ENCODE results near the gene KMT2E. TPM values are rescaled to one million over a fixed set of nuclear protein-coding genes. Genes with fewer than 3 reads are reported as not detected.
A peak's percentile ranks its signal among the peaks of the same experiment; 100 is the strongest.

The KMT2E gene
- total RNA-seq, 1 donor from 2014 or later: 109 TPM

DNA sequence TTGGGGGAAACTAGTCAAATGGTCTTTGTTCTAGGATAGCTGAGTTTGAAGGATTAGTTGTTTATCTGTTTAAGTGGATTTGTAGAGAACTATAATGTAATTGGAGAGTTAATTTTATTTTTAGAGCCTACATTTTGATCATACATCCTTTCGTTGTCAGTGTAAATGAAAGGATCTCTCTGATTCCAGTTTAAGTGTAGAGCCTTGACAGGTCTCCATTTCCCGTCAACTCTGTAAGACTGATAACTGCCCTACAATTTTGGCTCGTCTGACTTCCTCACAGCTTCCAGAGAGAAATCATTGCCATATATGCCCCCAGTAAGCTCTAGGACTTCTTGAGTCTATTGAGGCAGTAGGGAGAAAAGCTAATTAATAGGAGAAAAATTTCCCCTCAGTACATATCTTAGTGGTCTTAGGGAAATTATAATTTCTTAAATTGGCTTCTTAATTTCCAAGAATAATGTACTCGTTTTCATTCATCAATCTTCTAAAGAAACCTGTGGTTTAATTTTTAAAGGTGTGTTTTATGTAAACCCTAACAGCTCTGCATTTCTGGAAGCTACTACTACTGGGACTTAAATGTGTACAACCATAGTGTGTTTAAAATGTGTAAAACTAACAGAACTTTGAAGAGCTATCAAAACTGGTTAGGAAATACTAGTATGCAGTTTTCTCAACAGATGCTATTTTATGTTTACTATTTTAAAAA, 3.8 kb downstream of the KMT2E start:
- Mint-ChIP-seq H3K9me3 (no peaks in the 10 kb centered on the region), H3K36me3 (no peaks in the 10 kb centered on the region), H3K27me3 (ENCODE audit: low read depth) (no peaks in the 10 kb centered on the region), H3K4me3 (peak overlapping the region; percentile 100), H3K4me1 (peaks cover 47% of the 10 kb centered on the region), H3K27ac (peak overlapping the region; percentile 78)
- TF ChIP-seq, protein P1, sequence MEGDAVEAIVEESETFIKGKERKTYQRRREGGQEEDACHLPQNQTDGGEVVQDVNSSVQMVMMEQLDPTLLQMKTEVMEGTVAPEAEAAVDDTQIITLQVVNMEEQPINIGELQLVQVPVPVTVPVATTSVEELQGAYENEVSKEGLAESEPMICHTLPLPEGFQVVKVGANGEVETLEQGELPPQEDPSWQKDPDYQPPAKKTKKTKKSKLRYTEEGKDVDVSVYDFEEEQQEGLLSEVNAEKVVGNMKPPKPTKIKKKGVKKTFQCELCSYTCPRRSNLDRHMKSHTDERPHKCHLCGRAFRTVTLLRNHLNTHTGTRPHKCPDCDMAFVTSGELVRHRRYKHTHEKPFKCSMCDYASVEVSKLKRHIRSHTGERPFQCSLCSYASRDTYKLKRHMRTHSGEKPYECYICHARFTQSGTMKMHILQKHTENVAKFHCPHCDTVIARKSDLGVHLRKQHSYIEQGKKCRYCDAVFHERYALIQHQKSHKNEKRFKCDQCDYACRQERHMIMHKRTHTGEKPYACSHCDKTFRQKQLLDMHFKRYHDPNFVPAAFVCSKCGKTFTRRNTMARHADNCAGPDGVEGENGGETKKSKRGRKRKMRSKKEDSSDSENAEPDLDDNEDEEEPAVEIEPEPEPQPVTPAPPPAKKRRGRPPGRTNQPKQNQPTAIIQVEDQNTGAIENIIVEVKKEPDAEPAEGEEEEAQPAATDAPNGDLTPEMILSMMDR (IDR thresholded peaks at IDR 0.05; ENCODE audit: unreplicated experiment): no peak
- DNase-seq (ENCODE audit: low spot score in 2 of 2, unreplicated experiment in 2 of 2): no peak

DNA sequence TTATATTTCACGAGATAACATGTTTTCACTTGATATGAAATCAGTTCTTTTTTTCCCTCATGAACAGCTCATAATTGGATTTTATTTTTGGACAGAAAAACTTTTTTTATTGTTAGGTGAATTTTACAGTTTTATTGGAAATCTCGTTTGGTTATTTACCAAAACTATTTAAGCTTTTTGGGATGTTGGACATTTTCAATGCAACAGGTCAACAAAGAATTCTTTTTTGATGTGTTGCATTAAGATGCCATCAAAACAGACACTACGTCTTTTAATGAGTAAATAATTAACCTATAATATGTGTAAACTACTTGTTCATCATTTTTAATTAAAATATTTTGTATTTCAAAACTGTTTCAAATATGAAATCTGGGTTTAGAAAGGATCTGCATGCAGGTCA, 5.3 kb downstream of the KMT2E start:
- no peak overlapping the region for H3K4me3 Mint-ChIP-seq
- no peak for DNase-seq (ENCODE audit: low spot score in 2 of 2, unreplicated experiment in 2 of 2)
- TF ChIP-seq, protein P1 (IDR thresholded peaks at IDR 0.05; ENCODE audit: unreplicated experiment): no peak
- peaks cover 49% of the 10 kb centered on the region for H3K4me1 Mint-ChIP-seq
- no peaks in the 10 kb centered on the region for H3K9me3 Mint-ChIP-seq
- no peaks in the 10 kb centered on the region for H3K36me3 Mint-ChIP-seq
- H3K27ac Mint-ChIP-seq: no peak overlapping the region
- H3K27me3 Mint-ChIP-seq (ENCODE audit: low read depth): no peaks in the 10 kb centered on the region

DNA sequence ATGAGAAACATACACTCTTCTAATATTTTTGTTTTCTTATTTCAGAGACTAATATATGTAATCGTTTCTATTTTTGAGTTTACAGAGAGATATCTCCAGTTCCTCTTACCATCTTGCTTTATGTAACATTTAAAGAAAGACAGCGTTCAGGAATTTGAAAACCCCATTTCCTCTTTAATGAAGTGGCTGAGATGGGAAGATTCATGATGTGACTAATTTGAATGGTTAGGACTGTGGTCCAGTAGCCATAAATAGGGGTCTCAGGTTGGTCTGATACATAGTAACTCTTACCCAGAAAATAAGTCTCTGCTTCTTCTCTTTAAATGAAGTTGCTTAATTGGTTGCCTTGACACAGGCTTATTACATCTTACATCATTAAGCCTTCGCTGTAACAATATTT, 6.9 kb downstream of the KMT2E start:
- Mint-ChIP-seq H3K9me3 (no peaks in the 10 kb centered on the region), H3K36me3 (no peaks in the 10 kb centered on the region), H3K4me1 (peaks cover 55% of the 10 kb centered on the region), H3K27me3 (ENCODE audit: low read depth) (no peaks in the 10 kb centered on the region), H3K27ac (no peak overlapping the region), H3K4me3 (no peak overlapping the region)
- TF ChIP-seq, protein P1 (IDR thresholded peaks at IDR 0.05; ENCODE audit: unreplicated experiment): no peak
- no peak for DNase-seq (ENCODE audit: low spot score in 2 of 2, unreplicated experiment in 2 of 2)

DNA sequence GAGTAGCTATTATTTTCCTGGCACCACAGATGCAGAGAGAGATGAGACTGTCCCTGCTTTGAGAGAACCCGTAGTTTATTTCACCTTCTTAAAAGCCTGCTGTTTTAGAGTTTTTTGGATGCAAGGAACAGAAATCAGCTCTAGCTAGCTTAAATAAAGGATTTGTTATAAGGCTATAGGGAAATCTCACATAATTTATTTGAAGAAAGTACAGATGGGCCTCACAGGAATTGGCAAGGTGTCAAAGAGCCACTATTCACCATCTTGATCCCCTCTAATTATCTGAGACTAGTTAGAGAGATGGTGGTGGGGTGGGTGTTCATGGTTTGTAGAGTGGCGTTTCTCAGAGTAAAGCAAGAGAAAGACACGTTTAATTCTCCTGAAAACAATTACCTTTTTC, 7.3 kb downstream of the KMT2E start:
- TF ChIP-seq, protein P1 (IDR thresholded peaks at IDR 0.05; ENCODE audit: unreplicated experiment): no peak
- H3K4me1 Mint-ChIP-seq: peaks cover 54% of the 10 kb centered on the region
- H3K27me3 Mint-ChIP-seq (ENCODE audit: low read depth): no peaks in the 10 kb centered on the region
- H3K9me3 Mint-ChIP-seq: no peaks in the 10 kb centered on the region
- no peak overlapping the region for H3K4me3 Mint-ChIP-seq
- no peak overlapping the region for H3K27ac Mint-ChIP-seq
- no peaks in the 10 kb centered on the region for H3K36me3 Mint-ChIP-seq
- no peak for DNase-seq (ENCODE audit: low spot score in 2 of 2, unreplicated experiment in 2 of 2)

DNA sequence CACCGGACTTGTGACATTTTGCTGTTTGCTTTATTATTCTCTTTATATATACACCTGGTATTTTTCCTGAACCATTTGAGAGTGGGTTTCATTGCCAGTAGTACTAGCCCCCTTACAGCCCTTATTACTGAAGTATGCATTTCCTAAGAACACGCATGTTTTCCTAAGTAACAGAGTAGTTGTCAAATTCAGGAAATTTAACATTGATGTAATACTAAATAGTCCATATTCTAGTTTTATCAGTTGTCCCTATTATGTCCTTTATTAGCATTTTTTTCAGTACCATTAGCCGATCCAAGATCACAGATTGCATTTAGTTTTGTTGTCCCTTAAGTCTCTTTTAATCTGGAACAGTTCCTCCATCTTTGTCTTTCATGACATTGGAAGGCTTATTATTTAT, 8.0 kb downstream of the KMT2E start:
- Mint-ChIP-seq H3K36me3 (no peaks in the 10 kb centered on the region), H3K27me3 (ENCODE audit: low read depth) (no peaks in the 10 kb centered on the region), H3K4me3 (no peak overlapping the region), H3K9me3 (no peaks in the 10 kb centered on the region), H3K4me1 (peaks cover 50% of the 10 kb centered on the region), H3K27ac (peak overlapping the region; percentile 34)
- DNase-seq (ENCODE audit: low spot score in 2 of 2, unreplicated experiment in 2 of 2): no peak
- TF ChIP-seq, protein P1 (IDR thresholded peaks at IDR 0.05; ENCODE audit: unreplicated experiment): no peak
